Mononuclear cell (primary cell): ENCODE results near the gene LPP. TPM values are rescaled to one million over a fixed set of nuclear protein-coding genes. Genes with fewer than 3 reads are reported as not detected.

Experiments used
- H3K27me3 ChIP-seq: 2 replicates; pipeline ENCODE4 v1.6.0; 2011; ENCODE audit warnings: low read length, control low read depth; ENCODE audit not compliant: insufficient read depth
- H3K4me1 ChIP-seq: 2 replicates; pipeline ENCODE4 v1.5.1; 2011; ENCODE audit warnings: mild to moderate bottlenecking, low read length, control low read depth; ENCODE audit not compliant: insufficient read depth
- H3K4me3 ChIP-seq: 2 replicates; pipeline ENCODE4 v1.5.1; 2011; ENCODE audit warnings: mild to moderate bottlenecking, low read length, moderate library complexity
- H3K9me3 ChIP-seq: 2 replicates; pipeline ENCODE4 v1.5.1; 2011; ENCODE audit warnings: low read depth, mild to moderate bottlenecking, control low read depth, low read length
- total RNA-seq: library from RNA; depleted of rRNA; stranded (reverse); fragments of >200 nt; gene quantifications from one replicate; pipeline ENCODE4 v1.2.3, GENCODE V29; 2012

The LPP gene
- total RNA-seq, 1 donor, result 32.5 TPM

DNA sequence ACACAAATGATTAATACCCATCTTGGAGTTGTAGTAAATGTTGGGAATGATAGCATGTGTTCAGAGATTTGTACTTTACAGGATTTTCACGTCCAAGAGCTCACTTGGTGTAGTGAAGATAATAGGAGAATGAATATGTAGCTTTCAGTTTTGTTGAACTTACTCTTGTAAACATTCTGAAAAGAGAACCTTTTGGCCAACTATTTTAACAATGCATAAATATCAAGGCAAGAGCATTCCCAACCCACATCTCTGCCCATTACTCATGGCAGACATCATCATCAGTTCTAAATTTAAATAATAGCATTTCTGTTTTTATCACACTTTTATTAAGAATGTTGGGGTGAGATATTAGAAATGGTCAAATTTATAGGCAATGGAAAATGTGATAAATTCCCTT lies 552.6 kb downstream of the LPP start:
- no peaks in the 10 kb centered on the region for H3K27me3 ChIP-seq
- H3K4me1 ChIP-seq, result peaks cover 29% of the 10 kb centered on the region

GRCh38 chr3:188707381-188708288 lies 553.7 kb downstream of the LPP start:
- Histone ChIP-seq H3K9me3 (no peaks in the 10 kb centered on the region), H3K4me3 (no peak overlapping the region), H3K4me1 (peaks cover 31% of the 10 kb centered on the region), H3K27me3 (no peaks in the 10 kb centered on the region)

More for the DNA sequence above, 552.6 kb downstream of the LPP start:
- Histone ChIP-seq H3K4me3 (no peak overlapping the region), H3K9me3 (no peaks in the 10 kb centered on the region)

- no peaks in the 10 kb centered on the region for H3K27me3 ChIP-seq
- no peak overlapping the region for H3K4me3 ChIP-seq
- no peaks in the 10 kb centered on the region for H3K9me3 ChIP-seq
- peaks cover 36% of the 10 kb centered on the region for H3K4me1 ChIP-seq
These were observed 557.9 kb downstream of the LPP start for GRCh38 chr3:188711881-188712247.

- H3K4me1 ChIP-seq, result peaks cover 32% of the 10 kb centered on the region
- H3K9me3 ChIP-seq, result no peaks in the 10 kb centered on the region
- no peak overlapping the region for H3K4me3 ChIP-seq
- no peaks in the 10 kb centered on the region for H3K27me3 ChIP-seq
These were observed 558.4 kb downstream of the LPP start for GRCh38 chr3:188712248-188712924.

DNA sequence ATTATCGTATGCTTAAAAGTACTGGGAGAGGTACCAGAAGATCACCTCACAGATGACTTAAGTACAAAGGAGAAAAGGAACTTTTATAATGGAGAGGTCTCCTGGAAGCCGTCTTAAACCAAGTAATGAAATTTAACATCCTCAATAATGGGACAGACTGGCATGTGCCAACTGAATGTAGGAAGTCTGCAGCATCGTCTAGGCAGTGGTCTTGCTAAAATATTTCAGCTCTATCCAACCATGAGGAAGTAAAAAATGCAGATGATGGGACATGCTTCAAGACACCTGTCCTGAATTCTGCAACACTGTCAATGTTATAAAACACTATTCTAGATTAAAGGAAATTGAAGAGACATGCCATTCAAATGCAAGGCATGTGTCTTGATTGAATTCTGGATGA lies 559.0 kb downstream of the LPP start:
- no peaks in the 10 kb centered on the region for H3K27me3 ChIP-seq

GRCh38 chr3:188719545-188719944 lies 565.6 kb downstream of the LPP start:
- H3K9me3 ChIP-seq, result no peaks in the 10 kb centered on the region
- H3K4me1 ChIP-seq, result peaks cover 4% of the 10 kb centered on the region
- H3K4me3 ChIP-seq, result no peak overlapping the region

More for the DNA sequence above, 559.0 kb downstream of the LPP start:
- H3K9me3 ChIP-seq, result no peaks in the 10 kb centered on the region
- no peak overlapping the region for H3K4me3 ChIP-seq
- H3K4me1 ChIP-seq, result peaks cover 27% of the 10 kb centered on the region

GRCh38 chr3:188720215-188720614 lies 566.3 kb downstream of the LPP start:
- no peak overlapping the region for H3K4me3 ChIP-seq
- no peaks in the 10 kb centered on the region for H3K27me3 ChIP-seq
- H3K9me3 ChIP-seq, result no peaks in the 10 kb centered on the region
- peaks cover 4% of the 10 kb centered on the region for H3K4me1 ChIP-seq

More at GRCh38 chr3:188719545-188719944, 565.6 kb downstream of the LPP start:
- H3K27me3 ChIP-seq, result no peaks in the 10 kb centered on the region

DNA sequence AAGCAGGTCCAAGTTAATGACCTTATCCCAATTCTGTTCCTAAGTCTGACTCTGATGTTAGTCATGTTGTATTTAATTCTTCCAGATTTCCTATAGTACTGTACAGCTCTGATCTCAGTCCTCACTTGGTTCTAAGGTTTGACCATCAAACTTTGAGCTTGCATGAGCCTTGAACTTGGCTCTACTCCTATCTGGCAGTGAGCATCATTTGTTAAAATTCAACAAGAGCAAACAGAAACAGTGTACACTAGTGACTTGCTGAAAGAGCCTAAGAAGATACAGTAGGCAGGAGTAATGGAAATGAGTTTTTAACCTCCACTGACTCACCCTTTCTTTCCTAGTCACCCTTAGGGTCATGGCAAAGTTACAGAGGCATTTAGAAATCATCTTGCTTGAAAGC lies 566.7 kb downstream of the LPP start:
- peaks cover 4% of the 10 kb centered on the region for H3K4me1 ChIP-seq
- H3K9me3 ChIP-seq, result no peaks in the 10 kb centered on the region
- H3K4me3 ChIP-seq, result no peak overlapping the region
- no peaks in the 10 kb centered on the region for H3K27me3 ChIP-seq

DNA sequence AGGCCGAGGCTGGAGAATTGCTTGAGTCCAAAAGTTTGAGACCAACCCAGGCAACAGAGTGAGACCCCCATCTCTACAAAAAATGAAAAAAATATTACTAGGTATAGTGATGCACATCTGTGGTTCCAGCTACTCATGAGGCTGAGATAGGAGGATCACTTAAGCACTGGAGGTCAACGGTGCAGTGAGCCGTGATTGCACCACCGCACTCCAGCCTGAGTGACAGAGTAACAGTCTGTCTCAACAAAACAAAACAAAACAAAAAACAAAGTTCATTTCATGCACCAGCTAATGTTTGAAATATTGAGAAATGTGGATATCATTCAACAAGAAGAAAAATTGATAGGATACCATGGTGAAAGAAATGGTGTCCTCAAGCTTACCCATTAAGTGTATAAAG lies 567.4 kb downstream of the LPP start:
- Histone ChIP-seq H3K9me3 (no peaks in the 10 kb centered on the region), H3K4me3 (no peak overlapping the region), H3K4me1 (peaks cover 4% of the 10 kb centered on the region), H3K27me3 (no peaks in the 10 kb centered on the region)

GRCh38 chr3:188721990-188722389 lies 568.0 kb downstream of the LPP start:
- peaks cover 4% of the 10 kb centered on the region for H3K4me1 ChIP-seq
- no peaks in the 10 kb centered on the region for H3K27me3 ChIP-seq
- H3K4me3 ChIP-seq, result no peak overlapping the region
- H3K9me3 ChIP-seq, result no peaks in the 10 kb centered on the region

DNA sequence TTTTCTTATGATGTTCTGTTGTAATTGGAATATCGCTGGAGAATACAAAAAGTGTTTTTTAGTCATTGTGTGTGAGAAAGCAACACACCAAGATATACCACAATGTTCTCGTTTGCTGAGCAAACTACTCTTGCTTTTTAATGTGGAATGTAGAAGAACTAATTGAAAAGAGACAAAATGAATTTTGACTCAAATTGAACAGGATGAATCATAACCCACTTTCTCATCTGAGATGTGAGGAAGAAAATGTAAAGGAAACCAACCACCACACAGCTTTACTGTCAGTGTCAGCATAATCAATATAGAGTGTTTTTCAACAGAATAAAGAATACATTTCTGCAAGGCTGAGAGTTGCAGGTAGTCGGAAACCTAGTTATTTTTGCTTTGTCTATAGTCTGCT lies 569.0 kb downstream of the LPP start:
- no peaks in the 10 kb centered on the region for H3K27me3 ChIP-seq
- no peak overlapping the region for H3K4me3 ChIP-seq
- H3K9me3 ChIP-seq, result no peaks in the 10 kb centered on the region
- peaks cover 4% of the 10 kb centered on the region for H3K4me1 ChIP-seq

DNA sequence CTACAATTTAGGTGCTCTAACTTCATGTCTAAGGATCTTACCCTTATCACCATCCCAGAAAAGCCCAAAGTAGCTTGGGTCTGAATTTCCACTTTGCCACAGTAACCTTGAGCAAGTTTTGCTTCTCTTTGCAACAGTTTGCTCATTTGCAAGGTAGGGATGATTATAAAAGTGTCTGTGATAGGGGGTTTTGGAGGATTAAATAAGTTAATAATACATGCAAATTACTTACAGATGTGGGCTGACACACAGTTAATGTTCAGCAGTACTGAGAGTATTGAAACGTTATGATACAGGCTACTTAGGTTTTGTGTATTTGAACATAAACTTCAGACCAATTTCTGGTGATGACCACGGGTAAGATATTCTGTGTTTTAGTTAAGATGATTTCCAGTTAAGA lies 573.1 kb downstream of the LPP start:
- Histone ChIP-seq H3K9me3 (no peaks in the 10 kb centered on the region), H3K27me3 (no peaks in the 10 kb centered on the region), H3K4me1 (peaks cover 7% of the 10 kb centered on the region), H3K4me3 (no peak overlapping the region)

DNA sequence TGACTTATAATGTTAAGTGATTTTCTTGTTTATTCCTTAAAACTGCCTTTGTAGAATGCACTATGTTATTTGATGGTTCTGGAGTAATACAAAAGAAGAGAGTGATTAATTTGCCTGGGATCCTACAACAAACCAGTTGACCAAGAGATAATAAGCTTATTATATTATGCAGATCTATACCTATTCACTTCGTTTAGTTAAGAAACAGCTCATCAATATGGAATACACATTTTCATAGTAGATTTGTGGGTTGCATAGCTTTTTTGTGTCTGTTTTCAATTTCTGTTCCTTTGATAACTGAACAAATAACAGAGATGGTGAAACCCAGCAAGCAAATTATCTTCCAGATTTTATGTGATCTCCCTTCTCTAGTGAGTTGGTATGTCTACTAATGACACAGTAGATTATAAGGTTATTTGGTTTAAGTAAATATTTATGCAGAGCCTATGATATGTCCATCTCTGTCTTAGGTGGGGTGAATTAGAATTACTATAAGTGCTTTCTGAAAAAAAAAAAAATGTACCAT lies 574.5 kb downstream of the LPP start:
- peaks cover 7% of the 10 kb centered on the region for H3K4me1 ChIP-seq
- H3K27me3 ChIP-seq, result no peaks in the 10 kb centered on the region
- H3K9me3 ChIP-seq, result no peaks in the 10 kb centered on the region
- H3K4me3 ChIP-seq, result no peak overlapping the region

DNA sequence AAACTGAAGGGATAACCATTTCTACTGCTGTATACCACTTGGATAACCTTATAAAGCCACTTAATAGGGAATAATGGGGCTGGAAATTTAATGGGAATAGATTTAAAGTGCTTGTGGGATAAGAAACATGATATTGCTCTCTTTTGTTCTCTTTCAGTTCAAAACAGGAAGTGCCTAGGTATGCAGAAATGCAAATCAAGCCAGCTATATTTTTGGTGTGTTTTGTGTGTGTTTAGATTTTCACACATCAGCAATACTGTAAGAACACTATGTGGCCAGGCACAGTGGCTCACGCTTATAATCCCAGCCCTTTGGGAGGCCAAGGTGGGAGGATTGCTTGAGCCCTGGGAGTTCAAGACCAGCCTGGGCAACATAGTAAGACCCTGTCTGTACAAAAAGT lies 575.5 kb downstream of the LPP start:
- Histone ChIP-seq H3K4me3 (no peak overlapping the region), H3K27me3 (no peaks in the 10 kb centered on the region), H3K9me3 (no peaks in the 10 kb centered on the region), H3K4me1 (peaks cover 7% of the 10 kb centered on the region)

GRCh38 chr3:188734395-188734794 lies 580.4 kb downstream of the LPP start:
- no peaks in the 10 kb centered on the region for H3K9me3 ChIP-seq
- H3K27me3 ChIP-seq, result no peaks in the 10 kb centered on the region
- no peak overlapping the region for H3K4me3 ChIP-seq
- peaks cover 4% of the 10 kb centered on the region for H3K4me1 ChIP-seq
